Panc1 (cell line): Measurements from ENCODE around the gene F5.

Source experiments
- CTCF ChIP-seq: fragments of 450-650 bp; IDR thresholded peaks from 2 replicates; pipeline ENCODE4 v1.5.1; 2017; ENCODE audit warnings: mild to moderate bottlenecking
- POLR2AphosphoS5 ChIP-seq: IDR thresholded peaks from 2 replicates; pipeline ENCODE4 v1.6.1; 2012; ENCODE audit warnings: mild to moderate bottlenecking, low read depth, low read length, moderate library complexity

- TF ChIP-seq CTCF (no peak), POLR2AphosphoS5 (no peak)
Observed at GRCh38 chr1:169563650-169564049, 22.6 kb downstream of the F5 start.
